SK-N-SH (cell line): ENCODE measurements around the gene IQSEC2. TPM values are rescaled to one million over a fixed set of nuclear protein-coding genes. Genes with fewer than 3 reads are reported as not detected.

ENCODE experiments used
- CTCF ChIA-PET: fragments of 300-600, 350-600 bp; formaldehyde crosslinking; extraction: SDS; loops from one replicate; lab custom pipeline; 2021; lab: Yijun Ruan, JAX
- POLR2A ChIA-PET: fragments of 350-600 bp; sonication (Branson Sonifier 250); formaldehyde crosslinking; extraction: SDS; loops from one replicate; lab custom pipeline; 2020; ENCODE audit warnings: antibody characterized with exemption, inconsistent platforms; lab: Yijun Ruan, JAX
- DNase-seq: peaks from one replicate; pipeline ENCODE4 v3.0.0; 2012
- H2AFZ ChIP-seq: fragments of 200-600 bp; sonication (generic); 2 replicates; pipeline ENCODE4 v1.8.1; 2016; ENCODE audit warnings: antibody characterized with exemption, mild to moderate bottlenecking, low read depth
- H3F3A ChIP-seq: fragments of 200-600 bp; sonication (generic); replicated peaks from 2 replicates; pipeline ENCODE3; 2016; ENCODE audit warnings: antibody characterized with exemption, mild to moderate bottlenecking; ENCODE audit not compliant: insufficient read depth
- H3K27ac ChIP-seq, 2 experiments: fragments of 200-500 bp in 1 of 2; fragments of 200-600 bp in 1 of 2; sonication (Bioruptor generic) in 1 of 2; sonication (generic), shearing (Covaris generic) in 1 of 2; 2 replicates each; pipeline versions ENCODE4 v1.5.1 to v1.6.1; 2014 to 2016; ENCODE audit warnings: low read depth in 2 of 2, inconsistent platforms in 1 of 2, low read length in 1 of 2, mild to moderate bottlenecking in 1 of 2, mixed read lengths in 1 of 2
- H3K27me3 ChIP-seq: fragments of 200-600 bp; sonication (generic), shearing (Covaris generic); 2 replicates; pipeline ENCODE4 v1.6.1; 2016; ENCODE audit warnings: mixed run types; ENCODE audit not compliant: insufficient read depth
- H3K36me3 ChIP-seq, 2 experiments: fragments of 200-500 bp in 1 of 2; fragments of 200-600 bp in 1 of 2; sonication (Bioruptor generic) in 1 of 2; sonication (generic) in 1 of 2; replicated peaks in 1 of 2; 2 replicates each; pipeline versions ENCODE3 to v1.5.1; 2014 to 2016; ENCODE audit warnings: low read length in 1 of 2, mild to moderate bottlenecking in 1 of 2; ENCODE audit not compliant: insufficient read depth in 2 of 2, control insufficient read depth in 1 of 2
- H3K4me1 ChIP-seq, 2 experiments: fragments of 200-500 bp in 1 of 2; fragments of 200-600 bp in 1 of 2; sonication (Bioruptor generic) in 1 of 2; sonication (generic), shearing (Covaris generic) in 1 of 2; 2 replicates each; pipeline versions ENCODE4 v1.5.1 to v1.6.1; 2014 to 2016; ENCODE audit warnings: low read depth in 1 of 2, low read length in 1 of 2, mixed run types in 1 of 2; ENCODE audit not compliant: insufficient read depth in 2 of 2, control insufficient read depth in 1 of 2
- H3K4me2 ChIP-seq: fragments of 200-600 bp; sonication (generic), shearing (Covaris generic); 2 replicates; pipeline ENCODE4 v1.6.1; 2017; ENCODE audit warnings: mixed run types
- H3K4me3 ChIP-seq, 2 experiments: fragments of 200-500 bp in 1 of 2; fragments of 200-600 bp in 1 of 2; sonication (Bioruptor generic) in 1 of 2; sonication (generic), shearing (Covaris generic) in 1 of 2; 2 replicates each; pipeline versions ENCODE4 v1.5.1 to v1.8.1; 2014 to 2016; ENCODE audit warnings: low read depth in 2 of 2, inconsistent platforms in 1 of 2, low read length in 1 of 2, mild to moderate bottlenecking in 1 of 2, mixed read lengths in 1 of 2, moderate library complexity in 1 of 2
- H3K79me2 ChIP-seq: fragments of 200-600 bp; sonication (generic); 2 replicates; pipeline ENCODE4 v1.8.1; 2017; ENCODE audit warnings: mild to moderate bottlenecking; ENCODE audit not compliant: insufficient read depth
- H3K9ac ChIP-seq: fragments of 200-600 bp; sonication (generic); 2 replicates; pipeline ENCODE4 v1.6.1; 2017; ENCODE audit warnings: mixed run types
- H3K9me2 ChIP-seq: fragments of 200-600 bp; sonication (generic); 2 replicates; pipeline ENCODE4 v1.6.1; 2017; ENCODE audit warnings: mixed run types
- H3K9me3 ChIP-seq: fragments of 200-600 bp; sonication (generic); 2 replicates; pipeline ENCODE4 v1.6.1; 2017; ENCODE audit warnings: mixed run types, mild to moderate bottlenecking, moderate library complexity
- H4K20me1 ChIP-seq: fragments of 200-600 bp; sonication (generic); 2 replicates; pipeline ENCODE4 v1.6.1; 2017; ENCODE audit warnings: mild to moderate bottlenecking, mixed run types; ENCODE audit not compliant: insufficient read depth
- ELF1 ChIP-seq: IDR thresholded peaks from 2 replicates; pipeline ENCODE4 v1.4.0; 2012
- EP300 ChIP-seq, 2 experiments: IDR thresholded peaks; 2 replicates each; pipeline versions ENCODE4 v1.4.0 to v1.6.1; 2012; ENCODE audit warnings: borderline replicate concordance in 1 of 2, low read depth in 1 of 2, low read length in 1 of 2
- FOSL2 ChIP-seq: IDR thresholded peaks from 2 replicates; pipeline ENCODE4 v1.4.0; 2012; ENCODE audit warnings: low read depth, mild to moderate bottlenecking, moderate library complexity, borderline replicate concordance
- JUND ChIP-seq: IDR thresholded peaks from 2 replicates; pipeline ENCODE4 v1.4.0; 2012
- NFIC ChIP-seq: IDR thresholded peaks from 2 replicates; pipeline ENCODE4 v1.4.0; 2012; ENCODE audit warnings: borderline replicate concordance
- RCOR1 ChIP-seq: fragments of 150-350 bp; IDR thresholded peaks from 2 replicates; pipeline ENCODE4 v1.6.1; 2017; ENCODE audit warnings: antibody characterized with exemption, low read length
- REST ChIP-seq: IDR thresholded peaks from 2 replicates; pipeline ENCODE4 v1.6.1; 2012; ENCODE audit warnings: mild to moderate bottlenecking, low read depth, low read length, moderate library complexity
- TAF1 ChIP-seq: IDR thresholded peaks from 2 replicates; pipeline ENCODE4 v1.6.1; 2012; ENCODE audit warnings: low read depth, mild to moderate bottlenecking, low read length, moderate library complexity, borderline replicate concordance
- YY1 ChIP-seq: IDR thresholded peaks from 2 replicates; pipeline ENCODE4 v1.4.0; 2012; ENCODE audit warnings: low read depth, mild to moderate bottlenecking
- WGBS: methylation state at CpG from one replicate; pipeline ENCODE4 v1.1.6; 2017; ENCODE audit warnings: low lambda C conversion rate; 5-methylcytosine and 5-hydroxymethylcytosine counted together
- polyA plus RNA-seq, 3 experiments: library from polyadenylated mRNA; depleted of rRNA; stranded (reverse); fragments of >200 nt; gene quantifications; 2 replicates each; pipeline ENCODE4 v1.2.3, GENCODE V29; 2012

The IQSEC2 gene
- polyA plus RNA-seq, 1 of the 3 experiments (the other 2 are of a cell fraction): 24.7 TPM

- TF ChIP-seq YY1 (no peak), ELF1 (no peak), FOSL2 (no peak), EP300 (IDR thresholded peaks at IDR 0.05; ENCODE audit: borderline replicate concordance in 1 of 2, low read depth in 1 of 2, low read length in 1 of 2) (no peak), JUND (no peak)
These were observed 45.2 kb downstream of the IQSEC2 start (continued) for GRCh38 chrX:53236025-53236679.

- TF ChIP-seq YY1 (no peak), REST (no peak), RCOR1 (no peak)
- CTCF ChIA-PET: interaction anchor here (1.0 to 2.1 kb wide), 3 partner anchors 9 to 49 kb away, joined by 3 to 7 read pairs (median 5); no protein-coding TSS in a partner anchor
- 57% methylated on average over 11 of the region's 12 CpGs for WGBS
These were observed 45.8 kb downstream of the IQSEC2 start for GRCh38 chrX:53235566-53235965.

GRCh38 chrX:53234484-53234883 is 46.9 kb downstream of the IQSEC2 start:
- TF ChIP-seq TAF1 (no peak), ELF1 (no peak), NFIC (no peak)
- TF ChIP-seq, all 33 proteins: peak for 0
- H3K27ac ChIP-seq: no peak overlapping the region
- WGBS: 84% methylated on average over 9 of the region's 9 CpGs
- CTCF ChIA-PET: interaction anchor here (1.5 kb wide), 1 partner anchor 10 kb away, joined by 5 read pairs; no protein-coding TSS in a partner anchor
- no peaks in the 10 kb centered on the region for H3K9me2 ChIP-seq
- H4K20me1 ChIP-seq: no peaks in the 10 kb centered on the region
- peaks cover 0 to 2% of the 10 kb centered on the region in 2 experiments for H3K36me3 ChIP-seq
- no peaks in the 10 kb centered on the region for H3F3A ChIP-seq
- H3K9ac ChIP-seq: no peak overlapping the region
- DNase-seq: no peak
- no peaks in the 10 kb centered on the region for H3K79me2 ChIP-seq
- H3K4me1 ChIP-seq: no peaks in the 10 kb centered on the region
- H3K27me3 ChIP-seq: peaks cover 14% of the 10 kb centered on the region; the same call in 1 of the 2 replicates
- no peak overlapping the region for H3K4me2 ChIP-seq
- no peak overlapping the region for H2AFZ ChIP-seq
- POLR2A ChIA-PET: no interaction called here
- no peak overlapping the region for H3K4me3 ChIP-seq
- no peaks in the 10 kb centered on the region for H3K9me3 ChIP-seq

More at GRCh38 chrX:53235566-53235965, 45.8 kb downstream of the IQSEC2 start:
- Histone ChIP-seq H2AFZ (no peak overlapping the region), H3K27ac (no peak overlapping the region), H3K4me3 (no peak overlapping the region), H3K9ac (no peak overlapping the region), H3K4me2 (no peak overlapping the region), H3K9me3 (no peaks in the 10 kb centered on the region), H3K79me2 (no peaks in the 10 kb centered on the region), H3K4me1 (no peaks in the 10 kb centered on the region), H4K20me1 (no peaks in the 10 kb centered on the region), H3F3A (no peaks in the 10 kb centered on the region), H3K9me2 (no peaks in the 10 kb centered on the region), H3K27me3 (0 out of 2 replicates have a peak, but pooled peaks cover 8% of the 10 kb centered on the region), H3K36me3 (peaks cover 0 to 2% of the 10 kb centered on the region in 2 experiments)
- POLR2A ChIA-PET: no interaction called here
- DNase-seq: no peak
